ENCODE results near the gene ITM2B.

DNA sequence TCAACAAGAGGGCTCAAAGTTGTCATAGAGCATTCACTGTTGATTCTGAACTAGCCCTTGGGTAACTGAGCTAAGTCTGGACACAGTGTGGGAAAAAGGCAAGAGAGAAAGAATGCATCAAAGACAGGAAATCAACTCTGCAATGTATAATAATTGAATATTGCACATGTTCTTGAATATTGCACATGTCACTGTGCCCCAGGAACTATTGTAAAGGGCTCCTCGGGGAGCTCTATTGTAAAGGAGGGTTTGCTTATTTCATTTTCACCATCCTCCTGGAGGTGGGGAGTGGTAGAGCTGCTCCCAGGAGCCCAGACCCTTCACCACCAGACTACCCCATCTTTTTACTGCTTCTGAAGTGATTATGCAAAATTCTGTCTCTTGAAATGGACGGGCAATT is 44.4 kb upstream of the ITM2B start:
- TF ChIP-seq, protein P1, sequence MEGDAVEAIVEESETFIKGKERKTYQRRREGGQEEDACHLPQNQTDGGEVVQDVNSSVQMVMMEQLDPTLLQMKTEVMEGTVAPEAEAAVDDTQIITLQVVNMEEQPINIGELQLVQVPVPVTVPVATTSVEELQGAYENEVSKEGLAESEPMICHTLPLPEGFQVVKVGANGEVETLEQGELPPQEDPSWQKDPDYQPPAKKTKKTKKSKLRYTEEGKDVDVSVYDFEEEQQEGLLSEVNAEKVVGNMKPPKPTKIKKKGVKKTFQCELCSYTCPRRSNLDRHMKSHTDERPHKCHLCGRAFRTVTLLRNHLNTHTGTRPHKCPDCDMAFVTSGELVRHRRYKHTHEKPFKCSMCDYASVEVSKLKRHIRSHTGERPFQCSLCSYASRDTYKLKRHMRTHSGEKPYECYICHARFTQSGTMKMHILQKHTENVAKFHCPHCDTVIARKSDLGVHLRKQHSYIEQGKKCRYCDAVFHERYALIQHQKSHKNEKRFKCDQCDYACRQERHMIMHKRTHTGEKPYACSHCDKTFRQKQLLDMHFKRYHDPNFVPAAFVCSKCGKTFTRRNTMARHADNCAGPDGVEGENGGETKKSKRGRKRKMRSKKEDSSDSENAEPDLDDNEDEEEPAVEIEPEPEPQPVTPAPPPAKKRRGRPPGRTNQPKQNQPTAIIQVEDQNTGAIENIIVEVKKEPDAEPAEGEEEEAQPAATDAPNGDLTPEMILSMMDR (IDR thresholded peaks at IDR 0.05; ENCODE audit: low read depth, low read length, poor library complexity, severe bottlenecking) = no peak
- no peak for TF ChIP-seq EZH2phosphoT487 (IDR thresholded peaks at IDR 0.05; ENCODE audit: borderline replicate concordance, low read length)

All from DOHH2 (cell line).